Islet precursor cell (in vitro differentiated cells): ENCODE measurements around the gene GGT6.

ENCODE experiments used
- DNase-seq: peaks from one replicate; pipeline ENCODE4 v3.0.0-alpha.2; 2018

The GGT6 gene

DNA sequence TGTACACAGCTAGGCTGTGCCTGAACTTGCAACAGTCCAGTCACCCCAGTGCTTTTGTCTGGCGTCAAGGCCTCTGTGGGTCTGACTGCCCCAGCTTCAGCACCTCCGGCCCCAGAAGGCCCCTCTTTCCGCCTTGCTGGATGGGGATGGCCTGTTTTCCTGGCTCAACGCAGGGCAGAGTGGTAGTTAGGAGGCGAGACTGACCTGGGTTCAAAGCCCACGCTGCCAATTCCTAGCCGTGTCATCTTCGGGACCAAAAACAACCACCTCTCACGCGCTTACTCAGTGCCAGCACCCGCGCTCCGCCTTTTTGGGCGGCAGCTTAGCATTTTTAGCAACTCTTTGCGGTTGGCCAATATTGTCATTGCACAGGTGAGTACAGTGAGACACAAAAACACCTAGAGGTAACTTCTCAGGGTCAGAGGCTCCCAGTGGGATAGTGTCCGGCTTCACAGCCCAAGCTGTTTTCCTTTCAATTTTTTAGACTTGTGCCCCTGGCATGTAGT lies 9.8 kb downstream of the GGT6 start:
- DNase-seq = no peak

DNA sequence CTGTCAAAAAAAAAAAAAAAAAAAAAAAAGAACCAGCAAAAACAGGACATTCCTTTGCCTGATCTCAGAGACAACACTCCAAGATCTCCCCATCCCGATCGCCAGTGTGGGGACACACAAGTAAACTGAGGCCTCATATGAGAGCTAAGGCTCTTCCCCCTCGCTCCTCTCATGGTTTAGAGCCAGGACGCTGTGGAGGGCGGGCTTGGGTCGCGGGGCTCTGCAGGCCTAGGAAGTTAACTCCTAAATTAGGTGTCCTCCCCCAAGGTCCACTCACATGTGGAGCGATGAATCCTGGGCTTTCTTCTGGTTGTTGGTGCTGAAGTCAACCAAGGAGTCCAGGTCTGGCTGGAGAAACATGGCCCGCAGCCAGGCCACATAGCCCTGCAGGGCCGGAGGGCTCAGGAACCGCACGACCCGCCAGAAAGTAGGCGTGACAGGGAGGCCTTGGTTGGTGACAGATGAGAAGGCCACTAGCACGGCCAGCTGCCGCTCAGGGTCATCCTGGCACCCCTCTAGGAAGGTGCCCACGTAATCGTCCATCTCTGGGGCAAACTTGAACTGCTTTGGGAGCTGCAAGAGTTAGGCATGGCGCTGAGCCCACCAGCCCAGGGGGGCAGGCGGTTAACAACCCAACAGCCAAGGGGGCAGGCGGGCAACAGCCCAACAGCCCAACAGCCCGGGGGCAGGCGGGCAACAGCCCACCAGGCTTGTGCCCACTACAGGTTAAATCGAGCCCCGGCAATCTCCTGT lies 10.4 kb downstream of the GGT6 start:
- DNase-seq = no peak

DNA sequence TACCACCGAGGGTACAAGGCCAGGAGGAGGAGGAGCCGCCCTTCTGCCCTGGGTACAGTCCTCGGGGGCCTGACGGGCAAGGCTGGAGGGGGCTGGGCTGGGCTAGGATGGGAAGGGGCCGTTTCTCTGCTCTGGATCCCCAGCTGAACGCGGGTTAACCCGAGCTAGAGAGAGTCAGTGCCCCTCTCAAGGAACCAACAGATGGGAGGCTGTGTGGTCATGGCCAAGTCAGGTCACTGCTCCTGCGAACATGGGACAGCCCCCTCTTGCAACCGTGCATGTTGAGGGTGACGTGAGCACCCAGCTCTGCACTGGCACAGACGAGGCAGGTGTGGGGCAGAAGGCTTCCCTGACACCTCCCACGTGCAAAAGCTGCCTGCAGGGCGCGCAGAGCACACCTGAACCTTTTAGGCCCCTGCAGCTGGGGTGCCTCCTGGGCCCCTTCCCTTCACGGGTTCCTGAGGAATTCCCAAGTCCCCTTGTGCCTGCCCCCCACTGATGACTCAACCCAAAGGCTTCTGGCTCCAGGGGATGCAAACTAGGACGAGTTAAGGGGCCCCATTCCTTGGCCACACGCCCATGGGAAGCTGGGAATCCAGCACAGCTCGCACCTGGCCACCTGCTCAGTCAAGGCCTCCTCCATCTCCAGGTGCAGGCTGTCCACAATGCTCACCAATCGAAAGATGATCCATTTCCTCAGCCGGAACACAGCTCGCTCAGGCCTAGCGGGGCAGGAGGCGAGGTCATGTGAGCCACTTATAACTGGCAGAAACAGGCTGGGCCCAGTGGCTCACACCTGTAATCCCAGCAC lies 11.5 kb downstream of the GGT6 start:
- no peak for DNase-seq

DNA sequence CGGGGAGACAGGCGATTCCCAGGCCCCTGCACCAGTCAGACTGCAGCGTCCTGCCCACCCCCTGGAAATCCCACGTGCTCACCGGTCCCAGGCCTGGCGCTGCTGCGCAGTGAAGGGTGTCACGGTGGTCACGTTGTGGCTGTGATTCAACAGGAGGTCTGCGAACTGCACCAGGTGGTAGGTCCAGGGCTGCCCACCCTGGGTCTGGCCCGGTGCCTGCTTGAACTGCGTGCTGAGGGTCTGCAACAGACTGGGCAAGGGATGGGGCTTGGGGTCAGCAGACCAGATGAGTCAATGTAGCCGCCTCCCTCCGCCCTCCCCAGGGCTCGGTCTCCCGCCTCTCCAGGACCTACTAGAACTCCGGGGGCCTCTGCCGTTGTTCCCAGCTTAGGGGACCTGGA lies 12.3 kb downstream of the GGT6 start:
- no peak for DNase-seq

DNA sequence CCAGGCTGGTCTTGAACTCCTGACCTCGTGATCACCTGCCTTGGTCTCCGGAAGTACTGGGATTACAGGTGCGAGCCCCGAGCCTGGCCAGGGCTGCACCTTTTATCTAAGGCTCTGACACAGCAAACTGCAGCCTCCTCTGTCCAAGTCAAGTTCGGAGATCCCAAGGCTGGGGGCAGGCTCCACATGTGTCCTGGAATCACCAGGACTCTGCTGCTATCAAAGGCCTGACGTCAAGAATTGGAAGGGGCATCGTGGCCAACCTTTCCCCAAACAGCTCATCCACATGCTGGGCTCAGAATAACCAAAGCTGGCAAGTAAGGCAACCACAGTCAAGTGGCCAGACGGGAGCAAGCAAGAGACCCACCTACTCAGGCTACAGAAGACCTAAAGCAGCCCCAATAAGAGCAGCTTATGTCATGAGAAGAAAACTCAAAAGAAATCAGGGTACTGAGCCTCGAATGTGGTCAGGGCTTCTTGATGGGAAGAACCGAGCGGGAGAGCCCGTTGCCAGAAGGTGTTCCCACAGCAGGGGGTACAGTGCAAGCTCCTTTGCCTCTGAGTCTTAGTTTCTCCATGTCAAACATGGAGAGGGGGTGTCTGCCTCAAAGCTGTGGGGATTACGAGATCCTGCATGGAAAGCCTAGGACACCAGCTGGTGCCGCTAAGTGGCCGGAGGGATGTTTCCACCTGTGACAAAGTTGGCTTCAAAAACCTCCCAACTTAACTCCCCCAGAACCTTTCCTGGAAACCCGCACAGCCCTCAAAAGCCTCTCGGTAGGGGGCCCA lies 13.1 kb downstream of the GGT6 start:
- peak; percentile 52 for DNase-seq

DNA sequence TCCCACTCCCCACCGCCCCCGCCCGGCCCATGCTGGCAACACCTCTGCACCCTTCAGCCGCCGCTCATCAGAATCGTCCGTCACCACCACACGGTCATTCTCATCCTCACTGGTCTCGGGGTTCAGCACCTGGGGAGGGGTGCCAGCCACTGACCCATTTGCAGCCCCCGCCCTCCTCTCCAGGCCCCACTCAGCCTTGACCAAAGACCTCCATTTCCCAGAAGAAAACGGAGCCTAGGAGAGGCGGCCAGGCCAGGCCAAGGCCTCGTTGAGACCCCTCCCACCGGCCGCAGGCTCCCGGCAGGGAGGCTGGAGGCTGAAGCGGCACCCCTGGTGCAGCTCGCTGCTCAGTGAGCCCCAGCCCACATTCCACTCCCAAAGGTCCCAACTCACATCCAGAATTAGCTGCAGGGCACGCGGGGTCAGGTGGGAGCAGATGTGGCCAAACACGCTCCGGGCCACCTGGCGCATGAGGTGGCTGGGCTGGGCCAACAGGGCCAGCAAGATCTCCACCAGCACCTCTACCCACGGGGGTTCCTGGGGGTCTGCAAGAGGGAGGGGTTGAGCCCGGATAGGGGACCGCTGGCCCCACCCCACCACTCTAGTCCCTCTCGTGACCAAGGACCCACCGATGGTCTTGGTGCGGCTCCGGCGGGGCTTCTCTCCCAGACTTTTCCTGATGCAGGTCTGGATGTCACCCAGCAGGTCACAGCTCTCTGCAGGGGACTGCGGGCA lies 15.0 kb downstream of the GGT6 start:
- DNase-seq = no peak

DNA sequence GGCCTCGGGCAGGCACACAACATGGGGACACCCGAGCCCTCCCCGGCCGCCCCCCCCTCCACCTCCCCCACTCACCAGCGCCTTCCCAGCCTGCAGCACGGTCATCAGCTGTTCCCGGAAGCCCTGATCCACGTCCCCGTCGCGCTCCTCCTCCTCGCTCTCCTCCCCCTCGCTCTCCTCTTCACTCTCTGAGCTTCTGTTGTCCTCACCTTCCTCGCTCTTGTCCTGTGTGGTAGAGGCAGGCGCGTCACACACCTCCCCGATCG lies 15.5 kb downstream of the GGT6 start:
- DNase-seq = no peak

DNA sequence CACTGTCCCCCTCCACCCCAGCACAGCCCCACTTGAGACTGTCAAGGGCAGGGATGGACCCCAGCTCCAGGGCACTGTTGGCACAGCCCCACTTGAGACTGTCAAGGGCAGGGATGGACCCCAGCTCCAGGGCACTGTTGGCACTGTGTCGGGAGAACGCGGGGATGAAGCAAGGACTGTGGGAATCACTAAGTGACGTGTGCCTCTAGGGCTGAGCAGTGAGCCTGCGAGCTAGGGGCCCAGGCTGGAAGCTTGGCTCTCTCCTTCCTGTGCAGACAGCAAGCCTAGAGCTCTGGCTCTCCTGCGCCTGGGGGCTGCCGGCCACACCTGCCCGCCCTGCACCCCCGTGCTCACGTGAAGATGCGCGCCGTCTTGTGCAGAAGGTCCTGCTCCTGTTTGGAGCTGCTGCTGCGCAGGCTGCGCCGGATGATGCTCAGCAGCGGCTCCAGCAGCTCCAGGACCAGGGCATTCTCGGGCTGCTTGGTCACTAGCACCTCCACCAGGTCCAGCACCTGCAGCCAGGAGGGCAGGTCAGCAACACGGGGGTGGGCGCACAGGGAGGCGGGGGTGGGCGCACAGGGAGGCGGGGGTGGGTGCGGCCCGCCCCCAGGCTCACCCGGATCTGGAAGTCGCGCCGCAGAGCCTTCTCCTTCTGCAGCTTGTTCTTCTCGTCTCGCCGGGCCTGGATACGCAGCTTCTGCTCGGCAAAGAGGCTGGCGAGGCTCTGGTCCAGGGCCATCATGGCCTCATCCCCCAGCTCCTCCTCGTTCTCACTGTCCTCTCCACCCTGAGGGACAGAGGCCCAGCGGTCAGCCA lies 16.0 kb downstream of the GGT6 start:
- no peak for DNase-seq

DNA sequence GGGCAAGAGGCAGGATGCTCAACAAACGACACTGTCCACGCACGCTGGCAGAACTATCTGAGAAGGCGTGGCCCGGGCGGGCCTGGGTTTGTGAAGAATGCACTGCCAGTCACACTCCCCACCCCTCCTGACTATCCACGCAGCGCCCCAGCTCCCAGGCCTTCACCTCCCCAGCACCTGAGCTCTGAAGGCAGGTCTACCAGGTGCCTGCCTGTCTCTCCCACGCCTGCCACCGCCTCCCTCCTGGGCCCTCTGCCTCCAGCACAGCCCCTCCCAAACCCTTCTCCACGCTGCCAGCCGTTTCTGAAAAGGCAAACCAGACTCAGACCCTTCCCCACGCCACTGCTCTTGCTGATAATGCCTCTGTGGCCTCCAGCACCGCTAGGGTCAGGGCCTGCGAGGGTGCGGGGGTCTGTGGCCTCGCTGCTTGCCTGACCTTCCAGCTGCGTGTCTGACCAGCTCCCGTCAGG lies 16.8 kb downstream of the GGT6 start:
- no peak for DNase-seq

DNA sequence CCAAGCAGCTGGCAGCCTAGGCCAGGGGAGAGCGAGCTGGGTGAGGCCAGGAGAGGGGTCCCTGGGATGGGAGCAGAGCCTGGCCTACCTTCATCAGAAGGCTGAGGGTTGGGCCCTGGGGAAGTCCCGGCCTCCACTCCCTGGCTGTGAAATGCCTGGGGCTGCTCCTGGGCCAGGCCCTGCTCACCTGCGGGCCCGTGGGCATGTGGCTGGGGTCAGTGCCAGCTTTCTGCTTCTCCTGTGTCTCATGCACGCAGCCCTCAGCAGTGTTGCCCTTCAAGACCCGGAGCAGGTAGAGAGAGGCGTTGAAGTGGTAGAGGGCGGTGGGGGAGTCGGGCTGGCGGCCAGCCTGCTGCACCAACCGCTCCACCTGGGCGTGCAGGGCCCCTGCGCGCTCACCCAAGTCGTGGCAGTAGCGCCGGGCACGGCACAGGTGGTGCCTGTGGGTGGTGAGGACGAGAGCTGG lies 17.6 kb downstream of the GGT6 start:
- no peak for DNase-seq

DNA sequence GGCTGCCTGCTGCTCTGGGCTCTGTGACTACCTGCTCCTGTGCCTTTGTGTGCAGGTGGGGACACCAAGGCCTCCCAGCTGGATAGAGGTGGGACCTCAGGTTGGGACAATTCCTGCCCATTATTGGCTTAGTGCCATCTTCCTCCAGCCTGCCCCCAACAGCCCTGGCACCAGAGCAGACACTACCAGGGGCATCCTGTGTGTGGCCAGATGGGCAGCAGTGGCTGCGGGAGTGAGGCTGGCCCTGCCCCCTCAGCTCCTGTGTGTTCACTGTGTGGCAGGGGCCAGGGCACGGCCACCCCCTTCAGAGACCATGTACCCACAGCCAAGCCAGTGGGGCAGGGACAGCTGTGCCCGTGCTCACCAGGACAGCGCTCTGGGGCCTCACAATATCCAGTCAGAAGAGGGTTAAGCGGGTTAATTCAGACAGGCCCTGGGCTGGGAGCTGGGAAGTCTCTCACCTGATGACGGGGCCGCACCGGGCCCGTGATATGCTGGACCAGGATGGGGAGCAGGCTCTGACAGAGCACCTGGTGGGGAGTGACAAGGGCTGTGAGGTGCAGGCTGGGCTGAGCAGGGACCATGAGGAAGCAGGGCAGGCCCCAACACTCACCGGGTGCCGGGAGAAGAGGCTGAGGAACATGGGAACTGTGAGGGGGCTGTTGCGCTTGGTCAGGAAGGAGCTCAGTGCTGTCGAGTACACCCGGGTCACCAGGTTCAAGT lies 18.2 kb downstream of the GGT6 start:
- DNase-seq = no peak

DNA sequence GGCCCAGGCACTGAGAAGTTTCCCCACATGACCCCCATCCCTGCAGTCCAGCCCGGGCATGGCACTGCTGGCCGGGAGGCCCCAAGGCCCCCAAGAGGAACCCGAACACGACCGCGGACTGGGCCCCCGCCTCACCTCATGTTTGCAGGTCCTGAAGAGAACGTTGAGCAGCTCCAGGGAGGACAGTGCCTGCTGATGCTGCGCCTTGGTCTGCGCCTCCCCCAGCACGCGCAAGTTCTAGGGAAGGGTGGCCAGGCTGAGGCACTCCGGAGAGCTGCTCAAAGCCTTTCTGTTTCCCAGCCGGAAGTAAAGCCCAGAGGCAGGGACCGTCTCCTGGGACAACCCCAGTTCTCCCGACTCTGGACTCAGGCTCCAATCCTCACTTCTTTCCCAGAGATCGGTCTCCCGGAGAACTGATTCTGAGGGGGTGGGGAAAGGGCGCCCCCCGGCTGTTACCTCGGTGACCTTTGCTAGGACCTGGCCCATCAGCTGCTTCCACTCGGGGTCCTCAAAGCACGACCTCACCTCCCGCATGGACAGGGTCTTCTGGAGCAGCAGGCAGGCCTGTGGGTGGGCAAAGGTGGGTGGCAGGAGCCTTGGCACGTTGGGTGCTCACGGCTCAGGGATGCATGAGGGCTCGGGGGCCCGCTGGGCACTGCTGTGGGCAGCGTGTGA lies 18.9 kb downstream of the GGT6 start:
- no peak for DNase-seq

DNA sequence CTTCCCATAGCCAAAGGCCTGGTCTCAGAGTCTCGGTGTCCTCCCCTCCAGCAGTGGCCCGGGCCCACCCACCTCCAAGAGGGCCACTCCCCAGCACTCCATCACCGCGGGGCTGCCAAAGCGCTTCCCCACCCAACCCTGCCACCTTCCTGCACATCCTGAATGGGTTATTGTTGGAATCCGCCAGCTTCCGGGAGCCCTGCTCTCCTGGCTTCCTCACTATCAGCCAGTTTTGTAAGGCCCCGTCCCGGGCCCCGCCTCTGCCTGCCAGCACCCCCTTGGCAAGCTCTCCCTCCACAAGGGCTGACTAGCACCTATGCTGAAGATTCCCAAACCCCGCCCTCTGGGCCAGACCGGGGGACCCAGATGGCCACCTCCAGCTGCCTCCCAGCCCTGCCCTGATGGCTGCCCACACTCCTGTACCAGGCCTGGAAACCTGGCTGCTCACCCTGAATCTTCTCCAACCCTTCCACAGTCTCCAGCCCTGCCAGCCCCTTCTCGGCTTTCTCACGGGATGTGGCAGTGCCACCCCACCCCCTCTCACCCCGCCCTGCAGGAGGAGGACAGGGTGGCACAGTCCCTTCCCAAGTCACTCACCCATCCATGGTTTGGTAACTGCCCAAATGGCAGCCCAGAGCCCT lies 19.6 kb downstream of the GGT6 start:
- DNase-seq = no peak

DNA sequence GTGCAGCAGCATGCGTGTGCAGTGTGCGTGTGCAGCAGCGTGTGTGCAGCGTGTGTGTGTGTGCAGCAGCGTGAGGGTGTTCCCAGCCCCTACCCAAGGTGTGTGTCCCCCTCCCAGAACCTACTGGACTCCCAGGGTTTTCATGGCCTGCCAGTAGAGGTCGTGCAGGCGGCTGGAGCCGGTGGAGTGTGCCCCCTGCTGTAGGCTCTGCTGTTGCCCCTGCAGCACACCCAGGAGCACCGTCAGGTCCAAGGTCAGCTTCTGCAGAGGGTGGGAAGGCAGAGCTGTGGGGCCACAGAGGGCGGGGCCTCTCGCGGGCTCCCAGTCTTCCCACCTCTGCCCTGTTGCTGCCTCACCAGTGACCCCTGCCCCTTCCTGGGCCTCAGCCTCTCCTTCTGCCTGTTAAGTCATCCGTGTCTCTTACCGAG lies 20.1 kb downstream of the GGT6 start:
- peak; percentile 85 for DNase-seq

DNA sequence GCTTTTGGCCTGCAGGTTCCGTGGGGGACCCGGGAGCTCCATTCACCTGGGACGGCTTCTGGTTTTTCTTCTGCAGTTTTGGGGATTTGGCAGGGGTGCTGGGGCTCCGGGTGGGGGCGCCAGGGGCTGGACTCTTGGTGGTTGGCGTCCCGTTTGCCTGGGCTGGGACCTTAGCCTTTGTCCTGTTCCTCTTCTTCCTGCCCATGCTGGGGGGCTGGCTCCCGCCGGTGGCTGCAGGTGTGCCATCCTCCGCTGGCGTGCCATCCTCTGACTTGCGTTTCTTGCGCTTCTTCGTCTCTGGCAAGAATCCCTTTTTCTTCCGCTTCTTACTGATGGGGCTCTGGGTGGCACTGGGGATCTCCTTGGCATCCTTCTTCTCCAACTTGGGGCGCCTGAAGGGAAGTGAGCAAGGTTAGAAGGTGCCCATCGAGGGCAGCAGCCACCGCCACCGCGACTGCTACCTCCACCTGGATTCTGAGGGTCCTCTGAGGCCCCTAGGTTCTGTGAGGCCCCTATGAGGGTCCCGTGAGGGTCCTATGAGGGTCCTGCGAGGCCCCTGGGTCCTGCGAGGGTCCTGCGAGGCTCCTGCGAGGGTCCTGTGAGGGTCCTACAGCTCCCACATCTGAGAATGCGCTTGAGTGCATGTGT lies 20.7 kb downstream of the GGT6 start:
- DNase-seq = no peak

DNA sequence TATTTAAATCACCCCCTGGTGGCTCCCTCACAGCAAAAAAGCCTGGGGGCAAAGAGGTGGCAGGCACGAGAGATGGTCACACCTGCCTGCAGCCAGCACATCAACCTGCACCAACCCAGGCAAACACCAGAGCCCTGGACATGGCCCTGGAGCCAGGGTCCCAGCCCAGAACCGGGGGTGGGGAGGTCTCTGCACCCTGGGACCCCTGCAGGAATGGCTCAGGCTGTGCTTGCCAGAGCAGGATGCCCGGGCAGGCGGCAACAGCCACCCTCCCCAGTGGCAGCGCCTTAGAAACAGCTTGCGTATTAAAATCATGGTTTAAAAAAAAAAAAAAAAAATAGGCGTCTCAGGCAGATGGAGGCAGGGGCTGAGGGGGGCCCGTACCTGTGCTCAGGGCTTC lies 21.4 kb downstream of the GGT6 start:
- DNase-seq = no peak

DNA sequence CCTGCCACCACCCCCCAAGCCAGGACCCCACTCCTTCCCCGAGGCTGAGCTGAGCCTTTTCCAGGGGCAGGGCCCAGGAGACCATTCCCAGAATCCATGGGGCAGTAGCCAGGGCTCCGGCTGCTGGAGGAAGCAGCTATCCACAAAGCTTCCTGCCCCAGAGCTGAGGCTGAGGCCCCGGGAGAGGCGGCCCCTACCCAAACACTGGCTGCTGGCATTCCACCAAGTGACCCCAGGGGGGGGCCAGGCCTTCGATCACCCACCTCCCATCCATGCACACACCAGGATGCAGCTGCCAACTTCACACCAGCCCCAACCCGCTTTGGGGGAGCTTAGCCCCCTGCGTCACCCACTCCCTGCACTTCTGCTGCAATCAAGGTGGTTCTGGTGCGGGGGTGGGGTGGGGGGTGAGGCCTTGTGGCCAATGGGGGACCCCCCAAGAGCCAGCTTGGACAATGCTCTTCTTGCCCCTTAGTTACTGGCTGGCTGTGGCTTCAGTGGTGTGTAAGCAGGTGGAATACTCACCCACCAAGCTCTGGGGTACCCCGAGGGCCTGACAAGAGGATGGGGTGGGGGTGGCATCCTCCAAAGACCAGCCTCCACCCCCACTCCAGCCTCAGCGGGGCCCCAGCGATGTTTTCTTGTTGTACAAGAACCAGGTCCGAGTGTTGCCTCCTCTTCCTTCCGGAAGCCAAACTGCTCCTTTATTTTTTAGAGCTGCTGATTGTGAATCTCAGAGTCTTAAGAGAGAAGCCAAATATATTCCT lies 22.0 kb downstream of the GGT6 start:
- DNase-seq = no peak

DNA sequence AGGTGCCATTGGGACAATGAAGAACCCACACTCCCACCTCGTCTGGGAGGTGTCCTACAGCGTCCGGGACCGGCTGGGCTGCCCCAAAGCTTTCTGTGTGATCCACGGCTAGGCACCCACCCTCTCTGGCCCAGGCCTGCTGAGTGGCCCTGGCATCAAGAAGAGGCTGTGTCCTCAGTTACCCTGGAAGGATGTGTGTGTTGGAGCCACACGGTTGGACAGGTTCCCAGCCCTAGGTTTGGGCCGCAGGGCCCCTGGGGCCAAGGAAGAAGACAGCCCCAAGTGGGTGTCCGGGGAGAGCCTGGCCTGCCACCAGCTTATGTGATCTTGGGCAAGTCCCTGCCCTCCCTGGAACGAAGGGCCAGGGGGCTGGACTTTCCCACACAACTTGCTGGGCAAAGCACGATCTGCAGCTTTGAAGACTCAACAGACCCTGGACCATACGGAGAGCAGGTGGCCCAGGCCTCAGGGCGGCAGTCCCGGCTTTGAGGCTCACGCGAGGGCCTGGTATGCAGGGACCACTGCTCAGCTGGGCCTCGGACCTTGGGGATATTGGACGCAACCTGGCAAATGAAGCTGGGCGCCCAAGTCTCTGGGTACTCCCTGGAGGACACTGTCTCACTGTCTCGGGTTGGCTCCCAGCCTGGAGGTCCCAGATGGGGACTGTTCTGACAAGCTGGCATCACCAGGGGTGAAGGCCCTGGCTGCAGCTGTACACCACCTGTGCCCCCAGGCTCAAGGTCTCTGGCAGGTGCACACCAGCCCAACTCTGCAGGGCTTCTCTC lies 22.7 kb downstream of the GGT6 start:
- no peak for DNase-seq
